ENCODE results near the gene TANC1. TPM values are rescaled to one million over a fixed set of nuclear protein-coding genes. Genes with fewer than 3 reads are reported as not detected.
"Not testable (repeated sequence)": the region's sequence is repeated elsewhere in the genome, so short reads cannot be mapped to it uniquely, and the experiment has no call there.

The TANC1 gene
- total RNA-seq, 1 donor from 2014 or later: 45.0 TPM

DNA sequence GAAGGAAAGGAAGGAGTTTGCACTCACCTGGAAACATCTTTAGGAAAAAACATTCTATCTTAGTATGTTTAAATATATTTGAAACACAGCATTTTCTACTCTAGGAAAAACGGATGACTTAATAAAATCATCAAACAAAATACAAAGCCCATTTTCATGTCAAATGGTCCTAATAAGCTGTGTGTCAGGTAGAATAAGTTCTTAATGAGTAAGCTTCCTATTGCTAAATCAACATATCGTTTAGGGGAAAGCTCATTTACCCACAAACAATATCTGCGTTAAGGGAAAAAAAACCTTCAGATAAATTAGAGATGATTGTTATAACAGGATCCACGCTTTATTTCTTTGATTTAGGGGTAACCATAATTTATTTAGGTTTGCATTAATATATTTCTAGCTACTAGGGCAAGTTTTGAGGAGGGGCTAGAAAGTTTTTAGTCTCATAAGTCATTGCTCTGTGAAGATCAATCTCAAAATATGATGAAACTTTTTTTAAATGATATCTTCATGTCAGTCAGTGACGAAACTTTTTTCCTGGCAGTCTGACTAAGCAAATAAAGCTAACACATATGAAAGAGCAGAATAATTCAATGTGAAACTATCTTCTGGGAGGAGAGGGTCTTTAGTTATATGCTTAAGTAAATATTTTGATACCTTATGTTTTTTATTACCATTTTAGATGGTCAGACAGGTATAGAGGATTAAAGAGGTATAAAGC, 170.9 kb downstream of the TANC1 start:
- DNase-seq (ENCODE audit: low read depth) (no peak), FAIRE-seq (no peak)
- H3K4me1 Mint-ChIP-seq (ENCODE audit: low read depth, unreplicated experiment): peaks cover 50% of the 10 kb centered on the region

DNA sequence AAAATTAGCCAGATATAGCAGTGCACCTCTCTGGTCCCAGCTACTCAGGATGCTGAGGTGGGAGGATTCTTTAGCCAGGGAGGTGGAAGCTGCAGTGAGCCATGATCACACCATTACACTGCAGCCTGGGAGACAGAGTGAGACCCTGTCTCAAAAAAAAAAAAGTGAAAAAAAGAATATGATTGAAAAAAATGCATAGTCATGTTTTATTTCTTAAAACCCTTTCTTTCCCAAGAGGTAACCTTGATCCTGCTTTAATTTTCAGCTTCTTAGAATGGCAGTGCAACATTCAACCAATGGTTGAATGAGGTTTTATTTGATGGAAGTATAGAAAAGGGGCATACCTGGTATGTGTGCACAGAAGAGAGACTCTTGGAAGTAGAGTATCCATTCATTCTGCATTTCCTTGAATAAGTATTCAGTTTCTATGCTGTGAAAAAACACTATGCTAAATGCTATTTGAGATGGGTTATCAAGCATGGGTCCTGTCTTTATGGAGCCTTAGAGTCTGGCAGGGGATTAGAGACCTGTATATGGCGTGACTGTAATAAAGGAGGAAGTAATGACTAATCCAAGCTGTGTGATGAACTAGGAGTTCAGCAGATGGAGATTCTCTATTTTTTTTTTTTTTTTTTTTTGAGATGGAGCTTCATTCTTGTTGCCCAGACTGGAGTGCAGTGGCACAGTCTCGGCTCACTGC, 171.8 kb downstream of the TANC1 start:
- H3K4me3 Mint-ChIP-seq (ENCODE audit: unreplicated experiment): no peak overlapping the region

More for the DNA sequence above, 170.9 kb downstream of the TANC1 start:
- peak overlapping the region; percentile 100 for H3K27ac ChIP-seq (ENCODE audit: low read depth, low read length)
- H3K79me2 ChIP-seq (ENCODE audit: insufficient read depth, low read length): peaks cover 42% of the 10 kb centered on the region
- H3K9ac ChIP-seq (ENCODE audit: low read length): peak overlapping the region; percentile 34
- TF ChIP-seq, protein P1, sequence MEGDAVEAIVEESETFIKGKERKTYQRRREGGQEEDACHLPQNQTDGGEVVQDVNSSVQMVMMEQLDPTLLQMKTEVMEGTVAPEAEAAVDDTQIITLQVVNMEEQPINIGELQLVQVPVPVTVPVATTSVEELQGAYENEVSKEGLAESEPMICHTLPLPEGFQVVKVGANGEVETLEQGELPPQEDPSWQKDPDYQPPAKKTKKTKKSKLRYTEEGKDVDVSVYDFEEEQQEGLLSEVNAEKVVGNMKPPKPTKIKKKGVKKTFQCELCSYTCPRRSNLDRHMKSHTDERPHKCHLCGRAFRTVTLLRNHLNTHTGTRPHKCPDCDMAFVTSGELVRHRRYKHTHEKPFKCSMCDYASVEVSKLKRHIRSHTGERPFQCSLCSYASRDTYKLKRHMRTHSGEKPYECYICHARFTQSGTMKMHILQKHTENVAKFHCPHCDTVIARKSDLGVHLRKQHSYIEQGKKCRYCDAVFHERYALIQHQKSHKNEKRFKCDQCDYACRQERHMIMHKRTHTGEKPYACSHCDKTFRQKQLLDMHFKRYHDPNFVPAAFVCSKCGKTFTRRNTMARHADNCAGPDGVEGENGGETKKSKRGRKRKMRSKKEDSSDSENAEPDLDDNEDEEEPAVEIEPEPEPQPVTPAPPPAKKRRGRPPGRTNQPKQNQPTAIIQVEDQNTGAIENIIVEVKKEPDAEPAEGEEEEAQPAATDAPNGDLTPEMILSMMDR (IDR thresholded peaks at IDR 0.05; ENCODE audit: insufficient read depth, low read depth, low read length): no peak
- TF ChIP-seq EZH2 (IDR thresholded peaks at IDR 0.05; ENCODE audit: insufficient read depth, low read length): no peak
- peaks cover 58% of the 10 kb centered on the region for H3K4me1 ChIP-seq (ENCODE audit: insufficient read depth, low read length)
- H3K4me3 Mint-ChIP-seq (ENCODE audit: unreplicated experiment): no peak overlapping the region
- peak overlapping the region; percentile 31 for H3K4me2 ChIP-seq (ENCODE audit: low read length)
- H3K4me3 ChIP-seq (ENCODE audit: insufficient read depth, low read depth, low read length): no peak overlapping the region
- no peaks in the 10 kb centered on the region for H3K27me3 Mint-ChIP-seq (ENCODE audit: low read depth, unreplicated experiment)
- H3K9me3 ChIP-seq (ENCODE audit: insufficient read depth, low read depth, low read length): no peaks in the 10 kb centered on the region
- H2AFZ ChIP-seq (ENCODE audit: low read depth, low read length): no peak overlapping the region
- peak overlapping the region; percentile 48 for H3K27ac Mint-ChIP-seq (ENCODE audit: unreplicated experiment)
- H4K20me1 ChIP-seq (ENCODE audit: insufficient read depth, low read length): no peaks in the 10 kb centered on the region
- H3K9me3 Mint-ChIP-seq (ENCODE audit: unreplicated experiment): no peaks in the 10 kb centered on the region
- no peaks in the 10 kb centered on the region for H3K36me3 ChIP-seq (ENCODE audit: insufficient read depth, low read length)
- H3K36me3 Mint-ChIP-seq (ENCODE audit: low read depth, unreplicated experiment): peaks cover 1% of the 10 kb centered on the region
- no peaks in the 10 kb centered on the region for H3K27me3 ChIP-seq (ENCODE audit: insufficient read depth, low read length)

DNA sequence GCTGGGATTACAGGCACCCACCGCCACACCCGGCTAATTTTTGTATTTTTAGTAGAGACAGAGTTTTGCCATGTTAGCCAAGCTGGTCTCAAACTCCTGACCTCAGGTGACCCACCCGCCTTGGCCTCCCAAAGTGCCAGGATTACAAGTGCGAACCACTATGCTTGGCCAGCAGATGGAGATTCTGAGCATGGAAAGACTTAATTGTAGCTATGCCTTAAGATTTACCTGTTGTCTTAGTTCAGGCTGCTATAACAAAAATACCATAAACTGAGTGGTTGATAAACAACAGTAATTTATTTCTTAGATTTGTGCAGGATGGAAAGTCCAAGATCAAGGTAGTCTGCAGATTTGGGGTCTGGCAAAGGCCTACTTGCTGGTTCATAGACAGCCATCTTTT, 172.4 kb downstream of the TANC1 start:
- H2AFZ ChIP-seq (ENCODE audit: low read depth, low read length); H3K4me2 ChIP-seq (ENCODE audit: low read length); H3K36me3 ChIP-seq (ENCODE audit: insufficient read depth, low read length); H3K4me3 Mint-ChIP-seq (ENCODE audit: unreplicated experiment); H3K36me3 Mint-ChIP-seq (ENCODE audit: low read depth, unreplicated experiment); H3K4me3 ChIP-seq (ENCODE audit: insufficient read depth, low read depth, low read length); H4K20me1 ChIP-seq (ENCODE audit: insufficient read depth, low read length); H3K27me3 Mint-ChIP-seq (ENCODE audit: low read depth, unreplicated experiment); H3K9me3 Mint-ChIP-seq (ENCODE audit: unreplicated experiment); H3K9ac ChIP-seq (ENCODE audit: low read length); H3K27me3 ChIP-seq (ENCODE audit: insufficient read depth, low read length); FAIRE-seq; H3K27ac Mint-ChIP-seq (ENCODE audit: unreplicated experiment); H3K9me3 ChIP-seq (ENCODE audit: insufficient read depth, low read depth, low read length); DNase-seq (ENCODE audit: low read depth): not testable (repeated sequence)
- peaks cover 51% of the 10 kb centered on the region for H3K79me2 ChIP-seq (ENCODE audit: insufficient read depth, low read length)
- H3K27ac ChIP-seq (ENCODE audit: low read depth, low read length): peak overlapping the region; percentile 54
- H3K4me1 ChIP-seq (ENCODE audit: insufficient read depth, low read length): peaks cover 46% of the 10 kb centered on the region
- H3K4me1 Mint-ChIP-seq (ENCODE audit: low read depth, unreplicated experiment): peaks cover 41% of the 10 kb centered on the region

More for the DNA sequence above, 171.8 kb downstream of the TANC1 start:
- H3K9me3 Mint-ChIP-seq (ENCODE audit: unreplicated experiment): no peaks in the 10 kb centered on the region
- DNase-seq (ENCODE audit: low read depth): peak; percentile 88
- Histone ChIP-seq H3K9ac (ENCODE audit: low read length) (peak overlapping the region; percentile 9), H3K36me3 (ENCODE audit: insufficient read depth, low read length) (no peaks in the 10 kb centered on the region), H3K4me3 (ENCODE audit: insufficient read depth, low read depth, low read length) (no peak overlapping the region), H3K9me3 (ENCODE audit: insufficient read depth, low read depth, low read length) (no peaks in the 10 kb centered on the region), H3K4me1 (ENCODE audit: insufficient read depth, low read length) (peaks cover 52% of the 10 kb centered on the region), H4K20me1 (ENCODE audit: insufficient read depth, low read length) (no peaks in the 10 kb centered on the region), H2AFZ (ENCODE audit: low read depth, low read length) (no peak overlapping the region), H3K27me3 (ENCODE audit: insufficient read depth, low read length) (no peaks in the 10 kb centered on the region), H3K79me2 (ENCODE audit: insufficient read depth, low read length) (peaks cover 47% of the 10 kb centered on the region), H3K27ac (ENCODE audit: low read depth, low read length) (peak overlapping the region; percentile 100), H3K4me2 (ENCODE audit: low read length) (peak overlapping the region; percentile 47)
- H3K36me3 Mint-ChIP-seq (ENCODE audit: low read depth, unreplicated experiment): peaks cover 1% of the 10 kb centered on the region
- no peak overlapping the region for H3K27ac Mint-ChIP-seq (ENCODE audit: unreplicated experiment)
- TF ChIP-seq, protein P1 (IDR thresholded peaks at IDR 0.05; ENCODE audit: insufficient read depth, low read depth, low read length): no peak
- TF ChIP-seq EZH2 (IDR thresholded peaks at IDR 0.05; ENCODE audit: insufficient read depth, low read length): no peak
- peaks cover 46% of the 10 kb centered on the region for H3K4me1 Mint-ChIP-seq (ENCODE audit: low read depth, unreplicated experiment)
- no peaks in the 10 kb centered on the region for H3K27me3 Mint-ChIP-seq (ENCODE audit: low read depth, unreplicated experiment)
- FAIRE-seq: peak; percentile 74

Measured in astrocyte (in vitro differentiated cells and primary cell).